Ectodermal cell (in vitro differentiated cells): ENCODE data around the gene FANCE.
"Not testable (repeated sequence)": the region's sequence is repeated elsewhere in the genome, so short reads cannot be mapped to it uniquely, and the experiment has no call there.

Experiments
- H3K27ac ChIP-seq: 2 replicates; pipeline ENCODE4 v1.7.0; 2013; ENCODE audit warnings: mild to moderate bottlenecking, low read depth, low read length; ENCODE audit not compliant: insufficient read depth, poor library complexity, severe bottlenecking
- H3K27me3 ChIP-seq: 2 replicates; pipeline ENCODE4 v1.7.0; 2013; ENCODE audit warnings: mild to moderate bottlenecking, low read length; ENCODE audit not compliant: insufficient read depth, control insufficient read depth, poor library complexity, severe bottlenecking
- H3K36me3 ChIP-seq: one replicate; pipeline ENCODE4 v1.7.0; 2013; ENCODE audit warnings: low read length; ENCODE audit not compliant: control insufficient read depth, insufficient read depth
- H3K4me1 ChIP-seq: one replicate; pipeline ENCODE4 v1.7.0; 2013; ENCODE audit warnings: low read length; ENCODE audit not compliant: control insufficient read depth, insufficient read depth
- H3K4me3 ChIP-seq: 2 replicates; pipeline ENCODE4 v1.7.0; 2013; ENCODE audit warnings: low read depth, low read length, control low read depth; ENCODE audit not compliant: insufficient read depth
- H3K9me3 ChIP-seq: 2 replicates; pipeline ENCODE4 v1.7.0; 2013; ENCODE audit warnings: mild to moderate bottlenecking, low read length, moderate library complexity; ENCODE audit not compliant: control insufficient read depth
- WGBS, 2 experiments: methylation state at CpG; one replicate each; pipeline ENCODE4 v1.1.7; 2013; ENCODE audit warnings: missing lambda C conversion rate in 2 of 2; 5-methylcytosine and 5-hydroxymethylcytosine counted together

Gene FANCE

DNA sequence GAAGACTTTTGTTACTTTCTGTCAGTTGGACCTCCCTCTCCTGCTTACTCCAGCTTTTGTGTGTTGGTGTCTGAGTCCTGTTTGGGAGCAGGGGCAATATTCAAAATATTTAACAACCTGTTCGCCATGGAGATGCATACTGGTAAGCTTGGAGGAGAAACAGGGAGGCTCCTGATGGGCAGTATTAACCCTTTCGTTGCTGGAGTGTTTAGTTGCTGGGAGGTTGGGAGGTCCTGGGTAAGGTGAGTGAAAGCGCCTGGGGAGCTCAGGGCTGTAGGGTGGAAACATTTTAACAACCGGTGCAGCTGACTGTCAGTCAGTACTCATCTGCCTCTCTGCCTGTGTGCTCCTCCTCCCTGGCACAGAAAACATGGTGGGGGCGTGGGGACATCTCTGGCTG, 56.4 kb downstream of the FANCE start:
- WGBS, 2 experiments: 55 to 58% methylated on average over 5 of the region's 5 CpGs
- Histone ChIP-seq H3K36me3 (no peaks in the 10 kb centered on the region), H3K4me1 (peaks cover 20% of the 10 kb centered on the region), H3K9me3 (no peaks in the 10 kb centered on the region), H3K27ac (no peak overlapping the region), H3K27me3 (peaks cover 4% of the 10 kb centered on the region), H3K4me3 (no peak overlapping the region)

DNA sequence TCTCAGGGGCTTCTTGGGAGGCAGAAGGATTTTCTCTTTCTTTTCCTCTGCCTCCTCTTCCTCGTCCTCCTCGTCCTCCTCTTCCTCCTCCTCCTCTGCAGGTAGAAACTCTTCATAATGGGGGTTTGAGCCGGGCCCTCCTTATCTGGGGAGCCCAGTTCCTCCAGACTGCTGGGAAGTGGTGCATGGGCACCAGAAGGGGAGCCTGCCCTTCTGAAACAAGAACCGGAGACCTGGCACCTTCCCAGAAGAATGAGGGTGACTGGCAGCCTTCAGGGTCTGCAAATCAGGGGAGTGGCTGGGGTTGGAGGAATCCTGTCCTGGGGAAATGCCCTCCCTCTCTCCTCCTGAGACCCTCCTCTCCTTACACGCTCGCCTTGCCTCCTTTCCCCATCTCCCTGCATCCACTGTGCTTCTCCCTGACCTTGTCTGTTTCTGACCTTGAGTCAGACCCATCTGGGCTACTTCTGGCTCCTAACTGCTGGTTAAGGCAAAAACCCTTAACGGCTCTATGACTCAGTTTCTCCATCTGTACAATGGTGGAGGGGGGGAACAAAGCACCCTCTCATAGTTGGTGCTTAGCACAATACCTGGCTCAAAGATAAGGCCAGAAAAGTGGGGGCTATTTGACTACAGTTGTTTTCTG, 58.9 kb downstream of the FANCE start:
- H3K27me3 ChIP-seq: no peaks in the 10 kb centered on the region
- no peak overlapping the region for H3K4me3 ChIP-seq
- peaks cover 18% of the 10 kb centered on the region for H3K4me1 ChIP-seq
- H3K27ac ChIP-seq: no peak overlapping the region
- H3K9me3 ChIP-seq: no peaks in the 10 kb centered on the region
- 80 to 85% methylated on average over 7 of the region's 7 CpGs for WGBS, 2 experiments
- H3K36me3 ChIP-seq: no peaks in the 10 kb centered on the region

DNA sequence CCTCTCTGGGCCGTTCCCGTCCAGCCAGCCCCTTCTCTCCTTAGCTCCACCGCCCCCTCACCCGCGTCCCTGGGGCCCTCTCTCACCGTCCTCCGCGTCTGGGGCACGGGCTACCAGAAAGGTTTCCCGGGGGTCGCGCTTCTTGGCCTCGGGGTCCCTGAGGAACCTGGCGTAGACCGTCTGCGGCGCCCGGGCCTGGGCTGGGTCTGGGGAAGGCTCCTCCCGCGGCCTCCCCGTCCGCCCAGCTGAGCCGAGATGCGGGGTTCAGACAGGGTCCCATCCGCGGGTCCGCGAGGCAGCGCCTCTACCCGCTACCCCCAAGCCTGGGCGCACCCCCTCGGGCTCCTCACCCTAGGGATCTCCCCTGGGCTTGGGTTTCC, 59.4 kb downstream of the FANCE start:
- no peaks in the 10 kb centered on the region for H3K9me3 ChIP-seq
- no peaks in the 10 kb centered on the region for H3K27me3 ChIP-seq
- WGBS, 2 experiments: 84 to 87% methylated on average over 32 of the region's 32 CpGs
- H3K36me3 ChIP-seq: no peaks in the 10 kb centered on the region
- H3K4me1 ChIP-seq: peaks cover 16% of the 10 kb centered on the region
- H3K27ac ChIP-seq: no peak overlapping the region
- no peak overlapping the region for H3K4me3 ChIP-seq

DNA sequence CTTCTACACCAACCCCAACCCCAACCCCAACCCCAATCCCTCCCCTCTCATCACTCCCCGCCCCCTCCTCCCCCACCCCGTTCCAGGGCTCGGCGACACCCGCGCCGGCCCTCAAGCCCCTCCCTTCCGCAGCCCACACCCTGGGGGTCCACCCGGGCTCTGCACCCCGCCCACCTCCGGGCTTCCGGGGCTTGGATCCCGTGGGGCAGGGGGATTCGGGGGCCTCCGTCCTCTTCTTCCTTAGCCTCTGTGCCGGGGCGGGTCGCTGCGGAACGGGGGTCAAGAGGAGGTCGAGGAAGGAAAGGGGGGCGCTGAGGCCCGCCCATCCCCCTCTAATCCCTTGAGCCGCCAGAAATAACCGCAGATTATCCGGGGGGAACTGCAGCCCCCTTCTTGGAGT, 59.9 kb downstream of the FANCE start:
- Histone ChIP-seq H3K4me3 (no peak overlapping the region), H3K4me1 (peaks cover 16% of the 10 kb centered on the region), H3K36me3 (no peaks in the 10 kb centered on the region), H3K27me3 (no peaks in the 10 kb centered on the region), H3K9me3 (no peaks in the 10 kb centered on the region), H3K27ac (no peak overlapping the region)
- 61 to 78% methylated on average over 24 to 25 of the region's 26 CpGs for WGBS, 2 experiments

DNA sequence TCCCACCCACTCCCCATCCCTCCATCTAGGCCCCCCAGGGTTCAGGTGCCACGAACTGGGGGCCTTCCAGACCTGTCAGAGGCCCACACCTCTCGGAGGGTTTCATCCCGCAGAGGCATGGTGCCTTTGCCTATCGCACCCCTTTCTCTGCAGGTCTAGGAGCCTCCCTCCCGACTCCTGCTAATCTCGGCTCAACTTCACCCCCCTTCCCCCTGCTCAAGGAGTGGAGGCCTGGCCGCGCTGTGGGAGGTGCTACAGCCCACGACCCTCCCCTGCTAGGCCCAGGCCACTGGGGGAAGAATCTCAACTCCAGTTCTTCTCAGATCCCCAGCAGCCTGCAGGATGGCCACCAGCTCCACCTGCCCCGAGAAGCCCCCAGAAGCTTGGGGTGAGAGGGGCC, 60.6 kb downstream of the FANCE start, which contains the start of gene TULP1:
Gene TULP1, minus strand, starts transcription at position 157 of the 400 bp plus-strand sequence. Its CDS starts 38 bp downstream, at position 119.
- Histone ChIP-seq H3K4me1 (peaks cover 16% of the 10 kb centered on the region), H3K27me3 (no peaks in the 10 kb centered on the region), H3K36me3 (no peaks in the 10 kb centered on the region), H3K4me3 (no peak within 1 kb of the TSS), H3K9me3 (no peaks in the 10 kb centered on the region), H3K27ac (no peak within 1 kb of the TSS)
- 55 to 57% methylated on average over 9 to 10 of the region's 10 CpGs for WGBS, 2 experiments

DNA sequence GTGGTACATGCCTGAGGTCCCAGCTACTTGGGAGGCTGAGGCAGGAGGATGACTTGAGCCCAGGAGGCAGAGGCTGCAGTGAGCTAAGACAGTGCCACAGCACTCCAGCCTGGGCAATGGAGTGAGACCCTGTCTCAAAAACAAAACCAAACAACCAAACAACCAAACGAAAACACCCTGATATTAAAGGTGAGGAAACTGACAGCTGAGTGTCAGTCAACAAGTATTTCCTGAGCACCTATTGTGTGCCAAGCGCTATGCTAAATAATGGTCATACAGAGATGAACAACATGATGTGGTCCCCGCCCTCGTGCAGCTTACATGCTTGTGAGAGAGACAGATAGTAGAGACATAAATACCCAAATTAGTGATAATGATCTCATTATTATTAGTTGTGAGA, 62.4 kb downstream of the FANCE start:
- H3K9me3 ChIP-seq: no peaks in the 10 kb centered on the region
- no peak overlapping the region for H3K4me3 ChIP-seq
- H3K27me3 ChIP-seq: no peaks in the 10 kb centered on the region
- no peaks in the 10 kb centered on the region for H3K36me3 ChIP-seq
- 88 to 92% methylated on average over 4 of the region's 4 CpGs for WGBS, 2 experiments
- H3K4me1 ChIP-seq: peaks cover 10% of the 10 kb centered on the region
- no peak overlapping the region for H3K27ac ChIP-seq

DNA sequence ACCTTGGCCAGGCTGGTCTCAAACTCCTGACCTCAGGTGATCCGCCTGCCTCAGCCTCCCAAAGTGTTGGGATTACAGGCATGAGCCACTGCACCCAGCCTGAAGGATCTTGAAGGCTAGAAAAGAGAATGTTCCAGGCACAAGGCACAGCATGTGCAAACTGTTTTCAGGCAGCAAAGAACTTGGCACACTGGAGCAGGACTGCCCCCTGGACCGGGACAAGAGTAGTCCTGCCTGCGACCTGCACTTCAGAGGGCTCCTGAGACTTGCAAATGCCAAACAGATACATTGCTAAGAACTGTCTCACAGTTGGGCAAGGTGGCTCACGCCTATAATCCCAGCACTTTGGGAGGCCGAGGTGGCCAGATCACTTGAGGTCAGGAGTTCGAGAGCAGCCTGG, 63.8 kb downstream of the FANCE start:
- not testable (repeated sequence) for H3K4me3 ChIP-seq, H3K9me3 ChIP-seq, H3K27ac ChIP-seq, H3K27me3 ChIP-seq, H3K36me3 ChIP-seq
- 86 to 89% methylated on average over 6 of the region's 6 CpGs for WGBS, 2 experiments
- peaks cover 10% of the 10 kb centered on the region for H3K4me1 ChIP-seq
